ENCODE data around the gene VASP.
A peak's percentile ranks its signal among the peaks of the same experiment; 100 is the strongest.

The VASP gene

GRCh38 chr19:45517641-45518468 lies 10.6 kb downstream of the VASP start:
- no peak for DNase-seq

GRCh38 chr19:45518469-45518826 lies 11.2 kb downstream of the VASP start:
- no peak for DNase-seq

GRCh38 chr19:45522010-45522941 lies 15.0 kb downstream of the VASP start:
- no peak for DNase-seq

DNA sequence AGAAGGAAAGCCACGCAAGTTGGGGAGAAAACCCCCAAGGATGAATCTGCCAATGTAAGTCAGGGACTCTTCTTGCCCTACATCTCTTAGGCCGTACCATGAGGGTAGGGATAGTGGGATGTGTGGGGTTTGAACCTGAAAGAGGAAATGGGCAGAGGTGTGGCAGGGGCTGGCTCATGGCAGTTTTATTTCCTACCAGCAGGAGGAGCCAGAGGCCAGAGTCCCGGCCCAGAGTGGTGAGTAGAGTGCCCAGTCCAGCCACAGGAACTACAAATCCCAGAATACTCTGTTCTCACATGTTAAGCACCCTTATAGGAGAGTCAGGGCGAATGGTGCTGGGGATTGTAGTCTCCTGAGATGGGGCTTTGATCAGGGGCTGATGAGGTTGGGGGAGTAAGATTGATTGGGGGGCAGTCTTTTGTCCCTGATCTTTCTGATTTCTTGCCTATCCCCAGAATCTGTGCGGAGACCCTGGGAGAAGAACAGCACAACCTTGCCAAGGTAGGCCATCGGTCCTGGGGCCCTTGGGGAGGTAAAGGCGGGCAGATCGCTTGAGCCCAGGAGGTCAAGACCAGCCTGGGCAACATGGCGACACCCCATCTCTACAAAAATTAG lies 16.5 kb downstream of the VASP start:
- peak; percentile 84 for DNase-seq

GRCh38 chr19:45524575-45525129 lies 17.4 kb downstream of the VASP start:
- DNase-seq = no peak

GRCh38 chr19:45526143-45526542 lies 18.9 kb downstream of the VASP start:
- peak; percentile 28 for DNase-seq

- no peak for DNase-seq
Observed at GRCh38 chr19:45526971-45527370, 19.7 kb downstream of the VASP start.

DNA sequence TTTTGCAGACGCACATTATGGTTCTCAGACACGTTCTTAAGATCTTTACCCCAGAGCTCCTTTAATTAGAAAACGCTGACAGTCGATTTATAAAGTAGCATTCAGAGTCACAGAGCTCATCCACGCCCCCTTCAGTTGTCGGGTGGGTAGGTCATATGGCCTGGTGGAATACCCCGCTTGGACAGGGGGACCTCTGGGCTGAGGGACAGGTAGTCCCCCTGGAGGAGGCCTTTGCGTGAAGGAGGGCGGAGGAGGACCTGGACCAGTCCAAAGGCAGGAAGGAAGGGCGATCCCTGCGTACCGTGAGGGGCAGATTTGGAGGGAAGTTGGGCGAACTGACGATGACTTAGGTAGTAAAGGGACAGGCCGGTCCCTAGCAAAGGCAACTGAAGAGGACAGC lies 20.5 kb downstream of the VASP start:
- DNase-seq = no peak

DNA sequence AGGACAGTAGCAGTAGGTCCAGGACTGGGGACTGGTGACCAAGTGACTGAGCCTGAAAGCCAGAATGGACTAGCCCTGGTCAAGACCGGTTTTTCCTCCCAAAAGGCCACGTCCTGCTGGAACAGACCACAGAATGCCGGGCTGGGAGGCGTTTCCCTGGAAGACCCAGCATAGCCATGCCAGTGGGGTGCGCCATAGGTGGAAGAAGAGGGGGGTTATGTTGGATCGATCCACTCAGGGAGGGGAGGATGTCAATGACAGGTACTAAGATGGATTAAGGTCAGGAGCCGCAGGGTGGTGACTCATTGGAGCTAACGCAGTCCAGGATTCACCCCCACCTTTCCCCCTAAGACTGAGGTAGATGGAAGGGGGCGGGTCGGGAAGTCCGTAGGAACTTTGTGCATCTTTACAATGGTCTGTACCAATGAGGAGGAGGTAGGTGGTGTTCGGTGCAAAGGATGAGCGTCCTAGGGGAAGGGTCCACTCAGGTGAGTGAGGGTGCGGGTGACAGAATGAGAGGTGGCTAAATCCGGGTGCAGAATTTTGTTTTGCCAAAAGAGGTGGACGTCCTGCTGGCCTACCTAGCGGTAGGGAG lies 21.0 kb downstream of the VASP start:
- no peak for DNase-seq

DNA sequence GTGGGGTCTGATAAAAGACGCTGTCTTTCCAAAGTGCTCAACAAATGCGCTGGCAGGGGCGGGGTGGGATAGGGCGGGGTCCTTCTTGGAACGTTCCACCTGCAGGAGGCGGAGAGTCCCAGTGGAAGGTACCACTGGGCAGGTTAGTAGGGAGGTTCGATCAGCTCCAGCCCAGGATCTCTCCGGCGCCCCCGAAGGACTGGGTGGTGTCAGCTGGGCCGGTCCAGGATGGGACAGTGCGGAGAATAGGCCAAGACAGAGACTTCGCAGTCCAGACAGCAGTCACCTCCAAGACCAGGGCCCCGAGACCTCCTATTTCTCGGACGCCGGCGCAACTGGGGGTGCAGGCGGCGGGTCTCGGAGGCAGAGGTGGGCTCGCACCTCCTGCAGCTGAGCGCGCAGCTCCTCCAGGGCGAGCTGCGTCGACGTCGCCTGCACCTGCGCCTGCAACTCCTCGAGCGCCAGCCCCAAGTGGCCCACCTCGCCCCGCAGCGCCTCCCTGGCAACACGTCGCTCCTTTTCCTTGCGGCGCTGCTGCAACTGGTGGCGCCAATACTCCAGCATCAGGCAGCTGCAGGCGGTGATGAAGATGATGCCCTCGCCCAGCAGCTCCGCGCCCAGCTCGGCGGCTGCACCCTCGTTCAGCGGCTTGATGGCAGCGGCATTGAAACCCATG lies 21.6 kb downstream of the VASP start:
- no peak for DNase-seq

- DNase-seq = no peak
Observed at GRCh38 chr19:45529420-45529785, 22.1 kb downstream of the VASP start.

DNA sequence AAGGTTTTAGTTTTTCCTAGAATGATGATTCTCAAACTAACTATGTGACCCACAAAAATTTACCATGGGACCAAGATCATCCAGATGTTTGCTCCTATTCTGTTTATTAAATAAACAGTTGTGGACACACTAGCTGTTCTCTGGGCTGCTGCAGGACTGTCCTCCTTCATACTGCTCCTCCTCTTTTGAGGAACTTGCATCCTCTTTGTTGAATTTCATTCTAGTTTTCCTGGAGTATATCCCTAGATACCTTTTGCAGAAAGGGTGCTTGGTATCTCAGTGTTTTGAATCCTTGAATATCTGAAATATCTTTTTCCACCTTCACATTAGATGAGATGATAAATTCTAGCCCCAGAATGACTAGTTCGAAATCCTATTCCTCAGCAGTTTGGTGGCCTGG lies 24.1 kb downstream of the VASP start:
- no peak for DNase-seq

GRCh38 chr19:45539459-45539858 lies 32.2 kb downstream of the VASP start:
- no peak for DNase-seq

GRCh38 chr19:45542234-45542668 lies 35.0 kb downstream of the VASP start:
- DNase-seq = no peak

DNA sequence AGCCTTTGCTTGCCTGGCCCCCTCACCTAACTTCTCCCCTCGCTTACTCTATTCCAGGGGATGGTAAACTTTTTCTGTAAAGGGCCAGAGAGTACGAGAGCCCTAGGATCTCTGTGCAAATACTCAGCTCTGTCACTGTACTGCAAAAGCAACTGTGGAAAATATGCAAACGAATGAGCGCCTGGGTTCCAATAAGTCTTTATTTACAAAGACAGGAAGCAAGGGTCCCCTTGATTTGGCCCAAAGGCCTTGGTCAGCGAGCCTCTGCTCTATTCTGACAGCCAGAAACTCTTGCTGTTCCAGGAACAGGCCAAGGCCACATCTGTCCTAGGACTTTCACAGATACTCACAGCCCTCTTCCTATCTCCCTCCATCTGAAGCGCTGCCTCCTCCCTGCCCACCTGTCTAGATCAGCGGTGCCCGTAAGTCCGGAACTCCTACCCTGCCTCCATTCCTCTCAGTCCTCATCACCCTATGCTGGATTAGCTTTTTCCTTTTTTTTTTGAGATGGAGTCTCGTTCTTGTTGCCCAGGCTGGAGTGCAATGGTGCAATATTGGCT lies 40.0 kb downstream of the VASP start:
- DNase-seq = no peak

DNA sequence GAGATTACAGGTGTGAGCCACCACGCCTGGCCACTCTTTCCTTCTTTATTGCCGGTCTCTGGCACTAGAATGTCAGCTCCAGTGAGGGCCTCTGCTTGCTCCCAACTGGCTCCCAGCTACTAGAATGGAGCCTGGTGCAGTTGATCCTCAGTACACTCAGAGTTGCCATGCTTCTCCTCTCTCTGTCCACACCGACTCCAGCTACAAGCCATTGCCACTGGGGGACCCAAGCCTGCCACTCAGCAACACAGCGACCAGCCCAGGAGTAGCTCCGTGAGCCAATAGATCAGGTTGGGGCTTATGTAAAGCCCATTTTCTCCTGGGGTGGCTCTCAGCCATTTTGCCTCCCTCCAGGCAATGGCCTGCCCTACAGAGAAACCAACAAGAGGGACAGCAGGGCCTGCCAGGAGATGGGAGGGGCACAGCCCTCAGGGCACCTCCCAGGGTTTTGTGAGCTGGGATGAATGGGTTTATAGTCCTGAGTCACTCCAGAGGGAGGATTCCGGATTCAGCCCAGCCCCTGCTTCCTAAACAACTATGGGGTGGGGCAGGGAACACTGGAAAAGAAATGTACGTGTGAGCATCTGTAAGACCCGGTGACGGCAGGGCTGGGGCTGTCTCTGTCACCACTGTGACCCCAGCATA lies 40.8 kb downstream of the VASP start:
- no peak for DNase-seq

- DNase-seq = no peak
Observed at GRCh38 chr19:45553464-45553863, 46.2 kb downstream of the VASP start.

DNA sequence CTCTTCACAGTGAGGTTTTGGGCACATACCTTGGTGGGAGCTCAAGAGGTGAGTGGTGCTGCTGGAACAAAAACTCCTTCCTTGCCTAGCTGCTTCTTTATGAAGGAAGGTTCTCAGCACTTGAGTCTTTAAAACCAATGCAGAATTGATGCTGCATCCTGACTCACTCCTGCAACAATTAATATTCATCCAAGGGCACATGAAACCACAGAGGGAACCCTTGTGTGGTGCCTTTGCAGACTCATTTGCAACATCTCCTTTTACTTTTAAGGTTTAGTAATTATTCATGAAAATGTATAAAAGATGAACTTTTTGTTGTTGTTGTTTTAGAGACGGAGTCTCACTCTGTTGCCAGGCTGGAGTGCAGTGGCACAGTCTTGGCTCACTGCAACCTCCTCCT lies 47.2 kb downstream of the VASP start:
- no peak for DNase-seq

DNA sequence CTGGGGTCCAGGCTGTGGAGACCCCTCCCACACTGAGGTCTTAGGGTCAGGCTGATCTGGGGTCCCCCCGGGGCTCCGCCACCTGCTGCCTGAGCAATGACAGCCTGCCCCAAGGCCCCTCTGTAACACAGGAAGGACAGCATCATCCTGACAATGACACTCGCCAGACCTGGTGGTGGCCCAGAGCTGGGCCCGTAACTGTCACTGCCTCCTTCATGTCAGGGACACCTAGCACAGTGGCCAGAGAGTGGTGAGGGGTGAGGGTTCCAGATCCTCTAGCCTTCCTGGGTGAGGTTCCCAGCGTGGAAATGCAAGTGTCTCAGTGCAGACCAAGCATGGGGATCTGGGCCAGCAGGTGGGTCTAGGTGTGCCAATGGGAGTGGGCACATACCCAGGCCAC lies 49.6 kb downstream of the VASP start:
- DNase-seq = no peak

DNA sequence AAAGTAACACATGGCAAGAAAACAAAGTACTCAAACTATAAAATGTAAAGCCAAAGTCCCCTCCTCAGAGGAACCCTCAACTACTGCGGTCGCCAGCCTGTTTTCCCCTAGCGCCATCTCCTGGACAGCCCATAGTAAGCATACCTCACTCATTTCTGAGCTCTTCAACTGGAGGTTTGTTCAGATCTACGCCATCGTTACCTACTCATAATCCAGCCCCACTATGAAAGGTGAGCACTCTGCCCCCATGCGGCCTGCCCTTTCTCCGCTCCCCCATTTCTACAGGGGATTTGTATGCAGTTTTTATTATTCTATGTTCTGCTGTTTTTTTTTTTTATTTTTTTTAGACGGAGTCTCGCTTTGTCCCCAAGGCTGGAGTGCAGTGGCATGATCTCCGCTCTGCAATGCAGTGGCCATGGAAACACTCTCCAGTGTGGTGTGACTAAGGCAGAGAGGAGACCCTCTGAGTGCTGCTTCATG lies 51.2 kb downstream of the VASP start:
- DNase-seq = no peak

GRCh38 chr19:45560038-45560437 lies 52.8 kb downstream of the VASP start:
- DNase-seq = no peak
